Mucosa of descending colon (tissue), 3 donors: ENCODE results near the gene ZNF496. TPM values are rescaled to one million over a fixed set of nuclear protein-coding genes. Genes with fewer than 3 reads are reported as not detected.

Experiments
- ATAC-seq: fragments of 200-7000 bp; cut with Tn5 transposase; one replicate; pipeline ENCODE4 v1.9.1; 2020; ENCODE audit warnings: mild to moderate bottlenecking, moderate library complexity
- DNase-seq, 3 donors: peaks; one replicate each; pipeline ENCODE4 v3.0.0-alpha.2; 2020
- H3K36me3 ChIP-seq: fragments of 200-600 bp; one replicate; pipeline ENCODE4 v1.8.0; 2021; ENCODE audit warnings: low read depth, mild to moderate bottlenecking
- H3K4me1 ChIP-seq: fragments of 200-600 bp; one replicate; pipeline ENCODE4 v1.8.0; 2021; ENCODE audit warnings: low read depth, mild to moderate bottlenecking
- H3K4me3 ChIP-seq: fragments of 200-600 bp; one replicate; pipeline ENCODE4 v1.8.0; 2021; ENCODE audit warnings: mild to moderate bottlenecking
- H3K9me3 ChIP-seq: fragments of 200-600 bp; one replicate; pipeline ENCODE4 v1.8.0; 2021; ENCODE audit warnings: mild to moderate bottlenecking
- intact Hi-C, 2 donors: fragments of 100-400 bp; cut with DNase I in 1 of 2; cut with micrococcal nuclease in 1 of 2; formaldehyde crosslinking; loops; one replicate each; pipeline versions ENCODE4 v1.11.0 to v1.11.1; 2022; cut with DNase I, micrococcal nuclease
- total RNA-seq, 3 donors: library from RNA; stranded (reverse); fragmentation: NEBNext Ultra II Directional in 2 of 3; extraction: Animal tissue kit (Norgen Biotek cat#: 25700) in 2 of 3; gene quantifications; one replicate each; pipeline versions ENCODE4 v1.2.1 to v1.2.4, GENCODE V29; 2021 to 2023
- TF ChIP-seq, protein P1 (sequence below): fragments of 200-600 bp; IDR thresholded peaks from one replicate; pipeline ENCODE4 v1.8.0; 2022; ENCODE audit warnings: antibody characterized with exemption, mild to moderate bottlenecking
- donor health status: DM: no; HTN: no; CAD: no; lungs with moderate emphysema.
- donor health status: DM: no; HTN: no; CAD: no.
- donor health status: DM: no; HTN: yes; CAD: no.

ZNF496 gene
- total RNA-seq, 3 donors from 2014 or later = 13.3 to 26.5 (median 18.0) TPM

DNA sequence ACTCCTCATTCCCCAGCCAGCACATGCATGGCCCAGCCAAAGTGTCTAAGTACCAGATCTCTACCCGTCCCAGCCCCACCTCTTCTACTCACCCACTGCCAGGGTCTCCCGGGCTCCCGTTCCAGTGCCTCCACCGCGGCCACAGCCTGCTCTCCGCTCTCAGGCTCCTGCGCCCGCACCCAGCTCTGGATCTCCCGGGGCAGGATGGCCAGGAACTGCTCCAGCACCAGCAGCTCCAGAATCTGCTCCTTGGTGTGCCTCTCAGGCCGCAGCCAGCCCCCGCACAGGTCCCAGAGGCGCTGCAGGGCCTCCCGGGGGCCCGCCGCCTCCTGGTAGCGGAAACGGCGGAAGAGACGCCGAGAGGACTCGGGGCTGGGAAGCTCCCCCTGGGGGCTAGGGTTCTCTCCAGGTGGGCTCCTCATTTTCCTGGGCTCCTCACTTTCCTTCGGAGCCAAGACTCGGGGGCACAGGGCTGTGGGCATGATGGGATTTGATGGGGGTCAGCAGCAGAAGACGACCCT is 2.5 kb downstream of the ZNF496 start:
- intact Hi-C loops = no loop called here
- H3K9me3 ChIP-seq = no peaks in the 10 kb centered on the region
- peaks cover 15% of the 10 kb centered on the region for H3K4me1 ChIP-seq
- DNase-seq = no peak
- no peaks in the 10 kb centered on the region for H3K36me3 ChIP-seq
- ATAC-seq = no peak
- TF ChIP-seq, protein P1, sequence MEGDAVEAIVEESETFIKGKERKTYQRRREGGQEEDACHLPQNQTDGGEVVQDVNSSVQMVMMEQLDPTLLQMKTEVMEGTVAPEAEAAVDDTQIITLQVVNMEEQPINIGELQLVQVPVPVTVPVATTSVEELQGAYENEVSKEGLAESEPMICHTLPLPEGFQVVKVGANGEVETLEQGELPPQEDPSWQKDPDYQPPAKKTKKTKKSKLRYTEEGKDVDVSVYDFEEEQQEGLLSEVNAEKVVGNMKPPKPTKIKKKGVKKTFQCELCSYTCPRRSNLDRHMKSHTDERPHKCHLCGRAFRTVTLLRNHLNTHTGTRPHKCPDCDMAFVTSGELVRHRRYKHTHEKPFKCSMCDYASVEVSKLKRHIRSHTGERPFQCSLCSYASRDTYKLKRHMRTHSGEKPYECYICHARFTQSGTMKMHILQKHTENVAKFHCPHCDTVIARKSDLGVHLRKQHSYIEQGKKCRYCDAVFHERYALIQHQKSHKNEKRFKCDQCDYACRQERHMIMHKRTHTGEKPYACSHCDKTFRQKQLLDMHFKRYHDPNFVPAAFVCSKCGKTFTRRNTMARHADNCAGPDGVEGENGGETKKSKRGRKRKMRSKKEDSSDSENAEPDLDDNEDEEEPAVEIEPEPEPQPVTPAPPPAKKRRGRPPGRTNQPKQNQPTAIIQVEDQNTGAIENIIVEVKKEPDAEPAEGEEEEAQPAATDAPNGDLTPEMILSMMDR = no peak
- no peak overlapping the region for H3K4me3 ChIP-seq

GRCh38 chr1:247328311-247328710 is 3.4 kb downstream of the ZNF496 start:
- H3K36me3 ChIP-seq = no peaks in the 10 kb centered on the region
- H3K4me1 ChIP-seq = peaks cover 15% of the 10 kb centered on the region
- intact Hi-C loops = no loop called here
- no peak overlapping the region for H3K4me3 ChIP-seq
- H3K9me3 ChIP-seq = no peaks in the 10 kb centered on the region
- ATAC-seq = no peak
- DNase-seq = no peak
- TF ChIP-seq, protein P1 = no peak

DNA sequence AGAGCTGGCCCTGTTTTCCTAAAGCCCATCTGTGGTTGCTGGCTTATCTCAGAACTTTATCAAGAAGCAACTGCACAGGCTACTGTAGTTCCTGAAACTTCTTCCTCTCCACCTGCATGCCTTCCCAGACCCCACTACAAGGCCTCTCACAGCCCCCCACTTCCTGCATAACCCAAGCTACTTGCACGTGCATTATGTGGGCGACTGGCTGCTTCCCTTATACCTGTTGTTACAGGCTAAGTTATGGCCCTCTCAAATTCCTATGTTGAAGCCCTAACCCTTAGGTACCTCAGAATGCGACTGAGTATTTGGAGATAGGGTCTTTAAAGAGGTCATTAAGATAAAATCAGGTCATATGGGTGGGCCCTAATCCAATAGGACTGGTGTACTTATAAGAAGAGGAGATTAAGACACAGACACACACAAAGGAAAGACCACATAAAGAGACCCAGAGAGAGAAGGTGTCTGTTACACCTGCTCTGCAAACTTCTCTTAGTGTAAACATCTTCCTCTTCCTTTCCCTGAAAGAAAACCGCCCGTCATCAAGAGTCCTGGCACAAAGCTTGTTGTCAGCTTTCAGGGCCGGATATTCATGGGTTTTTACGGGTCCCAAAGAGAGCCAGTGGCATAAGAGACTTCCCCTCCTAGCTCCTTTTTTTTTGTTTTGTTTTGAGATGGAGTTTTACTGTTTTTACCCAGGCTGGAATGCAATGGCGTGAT is 5.1 kb downstream of the ZNF496 start:
- Histone ChIP-seq H3K36me3 (no peaks in the 10 kb centered on the region), H3K9me3 (no peaks in the 10 kb centered on the region), H3K4me1 (peaks cover 9% of the 10 kb centered on the region), H3K4me3 (no peak overlapping the region)
- intact Hi-C loops = no loop called here
- ATAC-seq (no peak), DNase-seq (no peak)
- TF ChIP-seq, protein P1 = no peak

GRCh38 chr1:247324923-247325322 is 6.7 kb downstream of the ZNF496 start:
- intact Hi-C loops = no loop called here
- Histone ChIP-seq H3K36me3 (no peaks in the 10 kb centered on the region), H3K4me3 (no peak overlapping the region), H3K4me1 (no peaks in the 10 kb centered on the region), H3K9me3 (no peaks in the 10 kb centered on the region)
- DNase-seq = no peak
- TF ChIP-seq, protein P1 = no peak
- ATAC-seq = no peak

DNA sequence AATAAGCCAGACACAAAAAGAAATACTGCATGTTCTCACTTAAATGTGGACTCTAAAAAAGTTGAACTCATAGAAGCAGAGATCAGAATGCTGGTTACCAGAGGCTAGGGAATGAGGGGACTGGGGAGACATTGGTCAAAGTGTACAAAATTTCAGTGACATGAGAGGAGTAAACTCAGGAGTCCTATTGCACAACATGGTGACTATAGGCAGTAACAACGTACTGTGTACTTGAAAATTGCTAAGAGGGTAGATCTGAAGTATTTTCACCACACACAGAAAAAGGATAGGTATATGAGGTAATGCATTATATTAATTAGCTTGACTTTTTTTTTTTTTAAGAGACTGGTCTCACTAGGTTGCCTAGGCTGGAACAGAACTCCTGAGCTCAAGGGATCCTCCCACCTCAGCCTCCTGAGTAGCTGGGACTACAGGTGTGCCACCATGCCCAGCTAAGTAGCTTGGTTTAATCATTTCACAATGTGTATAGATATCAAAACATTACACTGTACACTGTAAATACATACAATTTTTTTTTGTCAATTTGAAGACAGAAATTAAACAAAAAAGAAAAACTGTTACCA is 7.4 kb downstream of the ZNF496 start:
- no peaks in the 10 kb centered on the region for H3K9me3 ChIP-seq
- TF ChIP-seq, protein P1 = no peak
- no peaks in the 10 kb centered on the region for H3K36me3 ChIP-seq
- H3K4me1 ChIP-seq = no peaks in the 10 kb centered on the region
- intact Hi-C loops = no loop called here
- H3K4me3 ChIP-seq = no peak overlapping the region
- DNase-seq = no peak
- no peak for ATAC-seq
